ENCODE results near the gene VEGFB. TPM values are rescaled to one million over a fixed set of nuclear protein-coding genes. Genes with fewer than 3 reads are reported as not detected.

The VEGFB gene
- total and polyA plus RNA-seq, 2 of the 4 experiments (the other 2 are of a cell fraction) = 3.0 to 25.1 TPM

- no peak for TF ChIP-seq MAZ (IDR thresholded peaks at IDR 0.05; ENCODE audit: borderline replicate concordance, low read depth, low read length)
Measured at GRCh38 chr11:64208796-64209562, 25.4 kb upstream of the VEGFB start (continued).

GRCh38 chr11:64209563-64209843, 24.9 kb upstream of the VEGFB start:
- no peak for DNase-seq
- ATAC-seq (ENCODE audit: low read depth) = no peak
- H2AK9ac ChIP-seq (replicated peaks; ENCODE audit: low read depth, low read length, poor library complexity) = no peak overlapping the region
- H3K4me3 ChIP-seq (ENCODE audit: insufficient read depth, low read depth, low read length) = no peak overlapping the region
- H3K27ac ChIP-seq (ENCODE audit: insufficient read depth, low read length) = no peak overlapping the region
- no peak overlapping the region for H4K8ac ChIP-seq (ENCODE audit: low read depth in 2 of 2, low read length in 2 of 2)
- no peak overlapping the region for H4K91ac ChIP-seq (ENCODE audit: insufficient read depth, low read depth, low read length)
- no peak overlapping the region for H3K4me2 ChIP-seq (ENCODE audit: low read depth, low read length)
- H2BK5ac ChIP-seq (ENCODE audit: low read depth, low read length, poor library complexity, severe bottlenecking) = no peak overlapping the region
- WGBS, 2 experiments (ENCODE audit: extremely low coverage in 2 of 2, insufficient read length in 1 of 2) = no CpG with 5 or more reads among the region's 8 CpGs
- H3K79me1 ChIP-seq (ENCODE audit: low read depth in 1 of 2, low read length in 2 of 2) = peaks cover 0 to 20% of the 10 kb centered on the region in 2 experiments; a peak in 2 of 4 replicates
- no peak overlapping the region for H3K56ac ChIP-seq (ENCODE audit: extremely low read depth, insufficient read depth, low read length)
- BruUV-seq (replicated peaks) = no TSS peak
- no peak overlapping the region for H2AK5ac ChIP-seq (ENCODE audit: low read depth, low read length)
- ChIA-PET POLR2A (ENCODE audit: unreplicated experiment) (no interaction called here), CTCF (no interaction called here)
- intact Hi-C loops (cut with micrococcal nuclease) = loop anchor here (10.0 kb wide), 1 partner anchor 445 kb away; no protein-coding TSS in a partner anchor
- H3K18ac ChIP-seq (ENCODE audit: low read depth, low read length) = no peak overlapping the region
- H3K27me3 ChIP-seq (ENCODE audit: control insufficient read depth, insufficient read depth, low read length) = no peaks in the 10 kb centered on the region
- peaks cover 10% of the 10 kb centered on the region for H3K4me1 ChIP-seq (ENCODE audit: control insufficient read depth, insufficient read depth, low read length)
- H3K14ac ChIP-seq (replicated peaks; ENCODE audit: low read depth, low read length) = no peak overlapping the region
- no peaks in the 10 kb centered on the region; the same call in 1 of the 2 replicates for H3K9me1 ChIP-seq (ENCODE audit: insufficient read depth, low read length)
- H2BK120ac ChIP-seq (ENCODE audit: low read depth, low read length) = no peak overlapping the region
- H2BK15ac ChIP-seq (ENCODE audit: low read depth, low read length) = no peak overlapping the region
- no peak overlapping the region for H3K4ac ChIP-seq (ENCODE audit: low read depth, low read length)
- H3K9ac ChIP-seq (ENCODE audit: low read depth, low read length) = no peak overlapping the region
- peaks cover 4% of the 10 kb centered on the region; the same call in 1 of the 2 replicates for H4K20me1 ChIP-seq (ENCODE audit: insufficient read depth, low read length)
- no peak overlapping the region for H3K23ac ChIP-seq (ENCODE audit: low read depth, low read length)
- in situ Hi-C loops (cut with MboI; ENCODE audit: low sequenced_read_pairs) = no loop called here
- dilution Hi-C loops (cut with HindIII; ENCODE audit: low sequenced_read_pairs, unreplicated experiment) = no loop called here
- TF ChIP-seq RFX5 (IDR thresholded peaks at IDR 0.05; ENCODE audit: low read depth, low read length) (no peak), CHD1 (IDR thresholded peaks at IDR 0.05; ENCODE audit: low read depth, low read length) (no peak), POLR2A (IDR thresholded peaks at IDR 0.05; ENCODE audit: low read depth, low read length) (no peak), RAD21 (IDR thresholded peaks at IDR 0.05; ENCODE audit: low read length) (no peak), MAFK (IDR thresholded peaks at IDR 0.05; ENCODE audit: low read depth, low read length) (no peak), MAZ (IDR thresholded peaks at IDR 0.05; ENCODE audit: borderline replicate concordance, low read depth, low read length) (no peak), FOS (IDR thresholded peaks at IDR 0.05; ENCODE audit: low read depth, low read length) (no peak), RCOR1 (IDR thresholded peaks at IDR 0.05; ENCODE audit: insufficient replicate concordance, low read length) (no peak), BHLHE40 (IDR thresholded peaks at IDR 0.05; ENCODE audit: low read depth, low read length) (no peak), CEBPB (IDR thresholded peaks at IDR 0.05; ENCODE audit: low read depth, low read length) (no peak)
- TF ChIP-seq, protein P1, sequence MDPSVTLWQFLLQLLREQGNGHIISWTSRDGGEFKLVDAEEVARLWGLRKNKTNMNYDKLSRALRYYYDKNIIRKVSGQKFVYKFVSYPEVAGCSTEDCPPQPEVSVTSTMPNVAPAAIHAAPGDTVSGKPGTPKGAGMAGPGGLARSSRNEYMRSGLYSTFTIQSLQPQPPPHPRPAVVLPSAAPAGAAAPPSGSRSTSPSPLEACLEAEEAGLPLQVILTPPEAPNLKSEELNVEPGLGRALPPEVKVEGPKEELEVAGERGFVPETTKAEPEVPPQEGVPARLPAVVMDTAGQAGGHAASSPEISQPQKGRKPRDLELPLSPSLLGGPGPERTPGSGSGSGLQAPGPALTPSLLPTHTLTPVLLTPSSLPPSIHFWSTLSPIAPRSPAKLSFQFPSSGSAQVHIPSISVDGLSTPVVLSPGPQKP (IDR thresholded peaks at IDR 0.05; ENCODE audit: borderline replicate concordance, low read depth, low read length) = no peak
- TF ChIP-seq, protein P2, sequence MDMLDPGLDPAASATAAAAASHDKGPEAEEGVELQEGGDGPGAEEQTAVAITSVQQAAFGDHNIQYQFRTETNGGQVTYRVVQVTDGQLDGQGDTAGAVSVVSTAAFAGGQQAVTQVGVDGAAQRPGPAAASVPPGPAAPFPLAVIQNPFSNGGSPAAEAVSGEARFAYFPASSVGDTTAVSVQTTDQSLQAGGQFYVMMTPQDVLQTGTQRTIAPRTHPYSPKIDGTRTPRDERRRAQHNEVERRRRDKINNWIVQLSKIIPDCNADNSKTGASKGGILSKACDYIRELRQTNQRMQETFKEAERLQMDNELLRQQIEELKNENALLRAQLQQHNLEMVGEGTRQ (IDR thresholded peaks at IDR 0.05; ENCODE audit: low read depth, low read length) = no peak
- peaks cover 17% of the 10 kb centered on the region for H3K36me3 ChIP-seq (ENCODE audit: control insufficient read depth, insufficient read depth, low read length)
- no peak overlapping the region for H2AFZ ChIP-seq (replicated peaks; ENCODE audit: low read length, poor library complexity)
- no peak overlapping the region for H2BK20ac ChIP-seq (ENCODE audit: low read depth, low read length)
- no peaks in the 10 kb centered on the region for H3K9me3 ChIP-seq (ENCODE audit: control insufficient read depth, insufficient read depth, low read length)
- H4K5ac ChIP-seq (ENCODE audit: low read depth, low read length) = no peak overlapping the region
